Measurements from ENCODE around the gene DOCK1.

DNA sequence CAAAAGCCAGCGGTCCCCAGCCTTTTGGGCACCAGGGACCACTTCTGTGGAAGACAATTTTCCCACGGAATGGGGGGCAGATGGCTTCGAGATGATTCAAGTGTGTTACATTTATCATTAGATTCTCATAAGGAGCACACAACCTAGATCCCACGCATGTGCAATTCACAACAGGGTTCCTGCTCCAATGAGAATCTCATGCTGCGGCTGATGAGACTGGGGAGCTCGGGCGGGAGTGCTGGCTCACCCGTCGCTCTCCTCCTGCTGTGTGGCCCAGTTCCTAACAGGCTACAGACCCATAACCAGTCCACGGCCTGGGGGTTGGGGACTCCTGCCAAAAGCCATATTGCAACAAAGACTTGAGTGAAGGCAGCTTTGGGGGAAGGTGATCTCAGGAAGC is 26.6 kb upstream of the DOCK1 start:
- TF ChIP-seq POLR2A (IDR thresholded peaks at IDR 0.05) (no peak), EP300 (IDR thresholded peaks at IDR 0.05) (no peak)
- TF ChIP-seq, protein P1, sequence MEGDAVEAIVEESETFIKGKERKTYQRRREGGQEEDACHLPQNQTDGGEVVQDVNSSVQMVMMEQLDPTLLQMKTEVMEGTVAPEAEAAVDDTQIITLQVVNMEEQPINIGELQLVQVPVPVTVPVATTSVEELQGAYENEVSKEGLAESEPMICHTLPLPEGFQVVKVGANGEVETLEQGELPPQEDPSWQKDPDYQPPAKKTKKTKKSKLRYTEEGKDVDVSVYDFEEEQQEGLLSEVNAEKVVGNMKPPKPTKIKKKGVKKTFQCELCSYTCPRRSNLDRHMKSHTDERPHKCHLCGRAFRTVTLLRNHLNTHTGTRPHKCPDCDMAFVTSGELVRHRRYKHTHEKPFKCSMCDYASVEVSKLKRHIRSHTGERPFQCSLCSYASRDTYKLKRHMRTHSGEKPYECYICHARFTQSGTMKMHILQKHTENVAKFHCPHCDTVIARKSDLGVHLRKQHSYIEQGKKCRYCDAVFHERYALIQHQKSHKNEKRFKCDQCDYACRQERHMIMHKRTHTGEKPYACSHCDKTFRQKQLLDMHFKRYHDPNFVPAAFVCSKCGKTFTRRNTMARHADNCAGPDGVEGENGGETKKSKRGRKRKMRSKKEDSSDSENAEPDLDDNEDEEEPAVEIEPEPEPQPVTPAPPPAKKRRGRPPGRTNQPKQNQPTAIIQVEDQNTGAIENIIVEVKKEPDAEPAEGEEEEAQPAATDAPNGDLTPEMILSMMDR (IDR thresholded peaks at IDR 0.05), result no peak
